Spinal cord (tissue), 10 donors: Measurements from ENCODE around the gene BMP4. TPM values are rescaled to one million over a fixed set of nuclear protein-coding genes. Genes with fewer than 3 reads are reported as not detected.

Experiments used
- DNase-seq, 6 donors: peaks; one replicate each; pipeline versions ENCODE4 v3.0.0 to v3.0.0-alpha.2; 2013 to 2015; ENCODE audit warnings: low spot score in 6 of 6, low read depth in 4 of 6
- H3K27ac ChIP-seq: one replicate; pipeline ENCODE4 v1.5.1; 2013; ENCODE audit warnings: low read depth, low read length, control low read depth
- H3K27me3 ChIP-seq: one replicate; pipeline ENCODE4 v1.6.1; 2013; ENCODE audit warnings: low read length; ENCODE audit not compliant: control insufficient read depth, insufficient read depth
- H3K36me3 ChIP-seq: one replicate; pipeline ENCODE4 v1.6.1; 2013; ENCODE audit warnings: low read length; ENCODE audit not compliant: control insufficient read depth, insufficient read depth
- H3K4me1 ChIP-seq: one replicate; pipeline ENCODE4 v1.6.1; 2013; ENCODE audit warnings: low read length; ENCODE audit not compliant: control insufficient read depth, insufficient read depth
- H3K4me3 ChIP-seq: one replicate; pipeline ENCODE4 v1.5.1; 2013; ENCODE audit warnings: low read depth, low read length, control low read depth
- H3K9me3 ChIP-seq: one replicate; pipeline ENCODE4 v1.6.1; 2013; ENCODE audit warnings: low read length; ENCODE audit not compliant: control insufficient read depth, insufficient read depth
- WGBS: methylation state at CpG from one replicate; pipeline ENCODE4 v1.1.5; 2013; ENCODE audit warnings: missing lambda C conversion rate; ENCODE audit not compliant: insufficient coverage; 5-methylcytosine and 5-hydroxymethylcytosine counted together
- polyA plus RNA-seq, 2 donors: library from polyadenylated mRNA; unstranded; fragments of 120-200 nt; gene quantifications; one replicate each; pipeline ENCODE4 v1.2.1, GENCODE V29; 2013; ENCODE audit not compliant: insufficient read length in 2 of 2
- total RNA-seq, 2 donors: library from RNA; depleted of rRNA in 1 of 2; stranded (reverse); fragments of 120-200 nt in 1 of 2; fragments of >200 nt in 1 of 2; gene quantifications; one replicate each; pipeline versions ENCODE4 v1.2.3 to v1.2.4, GENCODE V29; 2013 to 2014
- donor health status: healthy.

The BMP4 gene
- total and polyA plus RNA-seq, 4 donors, result 8.4 to 62.8 (median 13.0) TPM

- Histone ChIP-seq H3K27me3 (no peaks in the 10 kb centered on the region), H3K4me3 (no peak overlapping the region), H3K36me3 (no peaks in the 10 kb centered on the region), H3K4me1 (no peaks in the 10 kb centered on the region), H3K9me3 (no peaks in the 10 kb centered on the region), H3K27ac (no peak overlapping the region)
- no peak for DNase-seq
Observed at GRCh38 chr14:53932966-53933365, 23.7 kb downstream of the BMP4 start.

GRCh38 chr14:53929871-53930715 lies 26.5 kb downstream of the BMP4 start:
- Histone ChIP-seq H3K4me1 (no peaks in the 10 kb centered on the region), H3K27ac (no peak overlapping the region), H3K9me3 (no peaks in the 10 kb centered on the region), H3K4me3 (no peak overlapping the region), H3K36me3 (no peaks in the 10 kb centered on the region), H3K27me3 (no peaks in the 10 kb centered on the region)
- no CpG with 5 or more reads among the region's 2 CpGs for WGBS
- DNase-seq, result no peak

GRCh38 chr14:53927171-53927570 lies 29.5 kb downstream of the BMP4 start:
- H3K27ac ChIP-seq, result no peak overlapping the region
- no peak for DNase-seq
- no peaks in the 10 kb centered on the region for H3K4me1 ChIP-seq
- 81% methylated on average over 5 of the region's 5 CpGs for WGBS
- H3K27me3 ChIP-seq, result no peaks in the 10 kb centered on the region
- H3K36me3 ChIP-seq, result no peaks in the 10 kb centered on the region
- no peak overlapping the region for H3K4me3 ChIP-seq
- H3K9me3 ChIP-seq, result no peaks in the 10 kb centered on the region

- H3K9me3 ChIP-seq, result no peaks in the 10 kb centered on the region
- H3K4me1 ChIP-seq, result no peaks in the 10 kb centered on the region
- 91% methylated on average over 6 of the region's 6 CpGs for WGBS
- no peak overlapping the region for H3K27ac ChIP-seq
- no peak overlapping the region for H3K4me3 ChIP-seq
- H3K27me3 ChIP-seq, result no peaks in the 10 kb centered on the region
- H3K36me3 ChIP-seq, result no peaks in the 10 kb centered on the region
- no peak for DNase-seq
Observed at GRCh38 chr14:53925201-53925766, 31.3 kb downstream of the BMP4 start.

GRCh38 chr14:53924753-53925152 lies 31.9 kb downstream of the BMP4 start:
- WGBS, result no CpG with 5 or more reads among the region's 4 CpGs
- Histone ChIP-seq H3K27ac (no peak overlapping the region), H3K9me3 (no peaks in the 10 kb centered on the region), H3K36me3 (no peaks in the 10 kb centered on the region), H3K27me3 (no peaks in the 10 kb centered on the region), H3K4me3 (no peak overlapping the region), H3K4me1 (no peaks in the 10 kb centered on the region)
- DNase-seq, result no peak

- H3K27me3 ChIP-seq, result no peaks in the 10 kb centered on the region
- H3K27ac ChIP-seq, result no peak overlapping the region
- WGBS, result 100% methylated on average over 1 of the region's 3 CpGs
- no peaks in the 10 kb centered on the region for H3K4me1 ChIP-seq
- DNase-seq, result no peak
- no peaks in the 10 kb centered on the region for H3K36me3 ChIP-seq
- H3K4me3 ChIP-seq, result no peak overlapping the region
- H3K9me3 ChIP-seq, result no peaks in the 10 kb centered on the region
Observed at GRCh38 chr14:53921027-53921426, 35.6 kb downstream of the BMP4 start.

- WGBS, result no CpG with 5 or more reads among the region's 1 CpG
- no peak overlapping the region for H3K27ac ChIP-seq
Observed at GRCh38 chr14:53916239-53916638, 40.4 kb downstream of the BMP4 start.

GRCh38 chr14:53915364-53916014 lies 41.1 kb downstream of the BMP4 start:
- WGBS, result 71% methylated on average over 1 of the region's 4 CpGs
- Histone ChIP-seq H3K4me3 (no peak overlapping the region), H3K36me3 (no peaks in the 10 kb centered on the region)

More at GRCh38 chr14:53916239-53916638, 40.4 kb downstream of the BMP4 start:
- DNase-seq, result no peak
- no peaks in the 10 kb centered on the region for H3K4me1 ChIP-seq
- no peak overlapping the region for H3K4me3 ChIP-seq
- H3K27me3 ChIP-seq, result no peaks in the 10 kb centered on the region
- H3K9me3 ChIP-seq, result no peaks in the 10 kb centered on the region
- H3K36me3 ChIP-seq, result no peaks in the 10 kb centered on the region

GRCh38 chr14:53912021-53912420 lies 44.6 kb downstream of the BMP4 start:
- 40% methylated on average over 1 of the region's 1 CpG for WGBS
- no peak overlapping the region for H3K4me3 ChIP-seq
- H3K9me3 ChIP-seq, result no peaks in the 10 kb centered on the region
- H3K27me3 ChIP-seq, result no peaks in the 10 kb centered on the region
- peak in 1 of 6 donors; percentile 19 for DNase-seq
- H3K4me1 ChIP-seq, result no peaks in the 10 kb centered on the region
- H3K27ac ChIP-seq, result no peak overlapping the region
- no peaks in the 10 kb centered on the region for H3K36me3 ChIP-seq

More at GRCh38 chr14:53915364-53916014, 41.1 kb downstream of the BMP4 start:
- Histone ChIP-seq H3K27me3 (no peaks in the 10 kb centered on the region), H3K27ac (no peak overlapping the region), H3K9me3 (no peaks in the 10 kb centered on the region), H3K4me1 (no peaks in the 10 kb centered on the region)
- no peak for DNase-seq
